ENCODE data around the gene LZTFL1. TPM values are rescaled to one million over a fixed set of nuclear protein-coding genes. Genes with fewer than 3 reads are reported as not detected.

Gene LZTFL1
- total and polyA plus RNA-seq, 2 donors (not counting 3 experiments of a cell fraction or from before 2014, with no cell fraction given) = 18.2 to 26.1 TPM

- dilution Hi-C loops (cut with MboI; ENCODE audit: extremely low pct_ligation_motif_present, low sequenced_read_pairs) = no loop called here
Observed at GRCh38 chr3:45848392-45848791, 6.5 kb upstream of the LZTFL1 start.

More at GRCh38 chr3:45848392-45848791, 6.5 kb upstream of the LZTFL1 start:
- H3K4me3 ChIP-seq (replicated peaks in 1 of 3; ENCODE audit: insufficient read depth in 1 of 3, low read depth in 1 of 3, low read length in 3 of 3) = no peak overlapping the region
- no peak overlapping the region for H2AFZ ChIP-seq (ENCODE audit: low read depth, low read length)
- ChIA-PET POLR2A (no interaction called here), CTCF (no interaction called here)
- DNase-seq (ENCODE audit: low read depth, low spot score) (no peak), FAIRE-seq (no peak)
- no peaks in the 10 kb centered on the region for H4K20me1 ChIP-seq (replicated peaks; ENCODE audit: control insufficient read depth, extremely low read depth, insufficient read depth, low read length)
- H3K9me1 ChIP-seq (replicated peaks; ENCODE audit: control insufficient read depth, extremely low read depth, insufficient read depth, low read length) = no peaks in the 10 kb centered on the region
- H3K36me3 ChIP-seq (ENCODE audit: control insufficient read depth in 2 of 2, extremely low read depth in 1 of 2, insufficient read depth in 2 of 2, low read length in 2 of 2) = no peaks in the 10 kb centered on the region
- intact Hi-C loops (cut with micrococcal nuclease) = no loop called here
- BruUV-seq (replicated peaks) = no TSS peak
- H3K4me2 ChIP-seq (ENCODE audit: insufficient read depth, low read length) = no peak overlapping the region
- H3K79me2 ChIP-seq (ENCODE audit: control insufficient read depth, insufficient read depth, low read length) = no peaks in the 10 kb centered on the region
- H3K27ac ChIP-seq (ENCODE audit: insufficient read depth, low read depth, low read length) = no peak overlapping the region
- no peaks in the 10 kb centered on the region for H3K9me3 ChIP-seq (replicated peaks; ENCODE audit: control insufficient read depth, insufficient read depth, low read length)
- H3K27me3 ChIP-seq (ENCODE audit: control insufficient read depth in 2 of 2, insufficient read depth in 2 of 2, low read length in 2 of 2) = peaks cover 11 to 36% of the 10 kb centered on the region in 2 experiments
- TF ChIP-seq MAX (IDR thresholded peaks at IDR 0.05; ENCODE audit: insufficient read depth, insufficient read length) (no peak), GATA2 (IDR thresholded peaks at IDR 0.05; ENCODE audit: insufficient read depth, insufficient read length, low read depth, low read length) (no peak), EZH2 (IDR thresholded peaks at IDR 0.05; ENCODE audit: borderline replicate concordance, low read depth, low read length, severe bottlenecking) (no peak), MYC (IDR thresholded peaks at IDR 0.05; ENCODE audit: low read depth, low read length) (no peak), JUN (IDR thresholded peaks at IDR 0.05; ENCODE audit: borderline replicate concordance, insufficient read depth, insufficient read length, low read depth) (no peak), CTCF (IDR thresholded peaks at IDR 0.05; ENCODE audit: extremely low read depth in 1 of 2, insufficient read depth in 1 of 2, low read depth in 1 of 2, low read length in 2 of 2) (no peak), POLR2A (IDR thresholded peaks at IDR 0.05; ENCODE audit: low read depth, low read length) (no peak), FOS (IDR thresholded peaks at IDR 0.05; ENCODE audit: borderline replicate concordance, insufficient read depth, low read length) (no peak), POLR2AphosphoS5 (IDR thresholded peaks at IDR 0.05; ENCODE audit: insufficient read depth, low read depth, low read length) (no peak)
- H3K4me1 ChIP-seq (ENCODE audit: control insufficient read depth, extremely low read depth, insufficient read depth, low read length) = no peaks in the 10 kb centered on the region
- no peak overlapping the region for H3K9ac ChIP-seq (replicated peaks; ENCODE audit: extremely low read depth, insufficient read depth, low read length)
